GM21786 (cell line): Measurements from ENCODE around the gene SLC25A27.

Source experiments
- ATAC-seq: cut with Tn5 transposase; IDR thresholded peaks from one replicate; pipeline ENCODE4 v1.9.1; 2021; ENCODE audit not compliant: unreplicated experiment

Gene SLC25A27

DNA sequence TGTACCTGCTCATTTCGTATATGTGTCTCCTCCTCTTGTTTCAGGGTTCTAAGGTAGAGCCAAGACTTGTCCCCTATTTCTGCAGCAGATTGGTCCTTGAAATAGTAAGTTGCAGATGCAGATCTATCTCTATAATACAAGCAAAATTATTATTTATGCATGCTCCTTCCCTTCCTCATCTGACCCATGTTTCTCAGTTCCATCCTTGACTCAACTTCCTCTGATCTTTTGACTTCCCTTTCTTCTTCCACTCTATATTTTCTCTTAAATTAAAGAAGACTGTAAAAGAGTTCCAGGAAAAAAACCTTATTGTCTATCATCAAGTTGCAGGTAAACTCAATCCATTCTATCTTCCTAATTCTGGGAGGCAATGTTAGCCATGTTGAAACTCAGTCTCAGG, 58.7 kb downstream of the SLC25A27 start:
- ATAC-seq = no peak

DNA sequence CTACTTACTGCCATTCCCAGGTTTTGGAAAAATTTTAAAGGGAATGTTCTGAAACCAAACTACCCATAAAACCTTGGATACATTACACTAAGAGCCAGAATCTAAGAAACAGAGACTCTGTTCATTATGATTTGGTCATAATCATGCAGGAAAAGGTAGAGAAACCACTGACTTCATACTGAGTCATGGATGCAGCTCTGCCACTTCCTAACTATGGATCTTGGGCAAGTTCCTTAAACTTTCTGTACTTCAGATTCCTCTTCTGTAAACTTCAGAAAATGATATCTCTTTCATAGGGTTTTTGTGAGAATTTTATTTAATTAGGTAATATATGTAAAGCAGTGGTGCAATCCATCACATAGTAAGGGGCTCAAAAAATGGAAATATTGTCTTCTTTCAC, 62.4 kb downstream of the SLC25A27 start:
- ATAC-seq = no peak

DNA sequence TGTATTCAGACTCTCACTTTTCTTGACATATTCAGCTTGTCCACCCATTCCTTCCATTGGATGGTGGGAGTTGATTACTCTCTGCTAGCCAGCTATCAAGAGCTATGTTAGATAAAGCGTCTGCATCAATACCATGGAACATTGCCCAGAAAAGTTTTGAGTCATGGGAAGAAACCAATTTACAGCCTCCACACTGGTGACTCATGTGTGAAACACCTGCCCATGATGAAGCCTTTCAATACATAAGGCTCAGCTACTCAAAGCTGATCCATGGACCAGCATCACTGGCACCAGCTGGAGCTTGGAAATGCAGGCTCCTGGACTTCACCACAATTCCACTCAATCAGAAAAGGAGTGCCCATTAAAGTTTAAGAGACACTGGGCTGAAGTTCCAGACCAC, 66.3 kb downstream of the SLC25A27 start:
- no peak for ATAC-seq

DNA sequence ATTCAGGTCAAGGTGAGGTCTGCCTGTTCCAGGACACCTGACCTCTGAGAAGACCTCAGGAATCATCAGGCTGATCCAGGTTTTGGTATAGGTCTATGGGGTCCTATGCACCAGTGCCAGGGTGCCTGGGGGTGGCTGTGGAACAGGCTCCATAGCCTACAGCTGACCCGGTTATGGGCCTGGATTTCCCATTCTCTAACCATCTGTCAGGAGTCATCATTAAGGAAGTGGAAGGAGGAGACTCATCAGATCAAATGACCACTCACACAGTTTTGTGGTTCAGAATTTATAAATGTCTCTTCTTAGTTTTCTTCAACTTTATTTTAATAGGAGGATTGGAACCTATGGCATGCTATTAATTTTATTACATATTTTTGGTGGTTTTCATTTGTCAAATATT, 67.6 kb downstream of the SLC25A27 start:
- ATAC-seq = no peak
